Urinary bladder (tissue), 4 donors: Measurements from ENCODE around the gene NCF4. TPM values are rescaled to one million over a fixed set of nuclear protein-coding genes. Genes with fewer than 3 reads are reported as not detected.

ENCODE experiments used
- DNase-seq: peaks from one replicate; pipeline ENCODE4 v3.0.0-alpha.2; 2015; ENCODE audit errors: extremely low spot score
- H3K27ac ChIP-seq: one replicate; pipeline ENCODE4 v1.5.1; 2013; ENCODE audit warnings: low read depth, mild to moderate bottlenecking, moderate library complexity
- H3K36me3 ChIP-seq: one replicate; pipeline ENCODE4 v1.6.1; 2013; ENCODE audit warnings: mild to moderate bottlenecking, moderate library complexity; ENCODE audit not compliant: insufficient read depth
- H3K4me1 ChIP-seq: one replicate; pipeline ENCODE4 v1.6.1; 2013; ENCODE audit warnings: mild to moderate bottlenecking, moderate library complexity; ENCODE audit not compliant: insufficient read depth
- H3K4me3 ChIP-seq: one replicate; pipeline ENCODE4 v1.5.1; 2013; ENCODE audit warnings: low read depth, low read length
- WGBS: extraction: QIAGEN DNeasy Blood & Tissue Kit; methylation state at CpG from one replicate; pipeline ENCODE4 v1.1.7; 2013; 5-methylcytosine and 5-hydroxymethylcytosine counted together
- polyA plus RNA-seq: library from polyadenylated mRNA; stranded (reverse); fragments of 200-250 nt; gene quantifications from one replicate; pipeline ENCODE4 v1.2.3, GENCODE V29; 2013
- total RNA-seq: library from RNA; depleted of rRNA; stranded (reverse); fragments of >200 nt; gene quantifications from one replicate; pipeline ENCODE4 v1.2.3, GENCODE V29; 2014
- donor health status: healthy with polysubstance abuse.
- donor health status: healthy.

The NCF4 gene
- total and polyA plus RNA-seq, 2 donors, result 9.7 to 11.9 TPM

DNA sequence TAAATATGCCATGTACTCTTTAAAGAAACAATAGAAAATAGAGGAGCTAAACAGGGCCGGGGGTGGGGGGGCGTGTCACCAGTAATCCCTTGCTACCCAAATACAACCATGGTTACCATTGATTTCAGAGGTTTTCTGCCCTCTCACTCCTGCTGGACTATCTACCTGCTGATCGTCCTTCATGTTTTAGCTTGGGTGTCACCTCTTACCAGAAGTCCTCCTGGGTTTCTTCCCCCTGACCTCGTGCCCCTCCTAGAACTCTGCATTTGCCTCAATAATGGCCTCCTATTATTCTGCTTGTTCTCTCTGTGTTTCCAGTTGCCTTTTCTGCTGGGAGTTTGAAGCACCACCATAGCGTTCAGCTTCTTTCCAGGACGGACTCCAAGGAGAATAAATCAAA, 34.5 kb upstream of the NCF4 start:
- Histone ChIP-seq H3K4me1 (no peaks in the 10 kb centered on the region), H3K4me3 (no peak overlapping the region), H3K27ac (no peak overlapping the region), H3K36me3 (no peaks in the 10 kb centered on the region)
- no peak for DNase-seq
- 50% methylated on average over 6 of the region's 6 CpGs for WGBS

DNA sequence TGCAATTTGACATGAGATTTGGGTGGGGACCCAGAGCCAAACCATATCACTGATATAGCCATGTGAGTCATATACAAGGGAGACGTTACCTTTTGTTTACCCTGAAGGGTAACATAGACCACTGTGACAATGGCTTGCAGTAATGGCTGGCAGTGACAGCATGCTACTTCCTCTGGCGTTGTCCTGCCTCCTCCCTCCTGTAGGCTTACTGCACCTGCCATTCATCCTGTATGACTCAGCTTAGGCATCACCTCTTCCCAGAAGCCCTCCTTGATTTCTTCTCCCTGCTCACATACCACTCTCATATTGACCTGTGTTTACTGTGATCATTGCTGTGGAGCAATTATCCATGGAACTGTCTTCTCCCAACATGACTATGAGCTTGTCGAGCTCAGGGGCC, 32.0 kb upstream of the NCF4 start:
- H3K36me3 ChIP-seq, result no peaks in the 10 kb centered on the region
- DNase-seq, result no peak
- no peaks in the 10 kb centered on the region for H3K4me1 ChIP-seq
- no peak overlapping the region for H3K27ac ChIP-seq
- WGBS, result 62% methylated on average over 3 of the region's 3 CpGs
- no peak overlapping the region for H3K4me3 ChIP-seq

DNA sequence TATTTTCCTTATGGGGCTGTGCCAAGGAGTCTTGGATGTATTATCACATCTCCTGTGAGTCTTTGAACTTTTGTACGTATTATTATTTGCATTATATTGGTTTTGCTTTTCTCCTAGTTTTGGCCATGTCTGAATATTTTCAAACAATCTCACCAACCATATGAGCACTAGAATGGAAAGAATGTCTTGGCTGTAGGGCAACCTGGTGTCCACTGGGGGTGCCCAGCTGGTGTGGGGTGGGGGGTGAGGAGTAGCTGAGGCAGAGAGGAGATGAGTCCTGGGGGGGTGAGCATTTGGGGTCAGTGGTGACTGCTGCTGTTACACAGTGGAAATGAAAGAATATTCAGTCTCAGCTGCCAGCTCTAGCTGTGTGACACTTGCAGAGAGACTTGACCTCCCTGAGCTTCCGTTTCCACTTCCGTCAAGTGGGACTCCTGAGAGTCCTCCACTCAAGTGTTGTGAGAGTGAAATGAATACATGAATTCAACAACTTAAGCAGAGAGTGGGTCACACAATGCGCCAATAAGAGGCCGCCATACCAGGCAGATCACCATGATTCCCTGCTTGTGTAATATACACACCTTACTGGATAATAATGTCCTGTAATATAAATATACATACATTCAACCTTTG, 31.3 kb upstream of the NCF4 start:
- Histone ChIP-seq H3K36me3 (no peaks in the 10 kb centered on the region), H3K4me1 (no peaks in the 10 kb centered on the region), H3K27ac (no peak overlapping the region), H3K4me3 (no peak overlapping the region)
- 84% methylated on average over 5 of the region's 5 CpGs for WGBS
- DNase-seq, result no peak

DNA sequence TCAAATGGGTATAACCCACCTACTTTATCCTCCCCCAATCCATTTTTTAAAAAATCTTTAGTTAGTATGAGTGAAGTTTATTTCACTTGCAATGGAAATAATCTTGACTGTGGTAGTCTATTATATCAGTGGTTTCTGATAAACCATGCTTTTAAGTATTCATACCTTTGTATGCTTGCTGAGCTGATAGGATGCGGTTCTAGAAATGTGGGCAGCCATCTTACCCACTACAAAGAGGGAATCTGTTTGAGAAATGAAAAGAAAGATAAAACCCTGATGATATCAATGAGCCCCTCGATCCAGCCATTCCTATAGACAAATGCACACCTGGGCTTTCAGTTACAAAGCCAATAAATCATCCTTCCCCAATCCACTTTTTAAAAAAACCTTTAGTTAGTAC, 30.2 kb upstream of the NCF4 start:
- no peaks in the 10 kb centered on the region for H3K36me3 ChIP-seq
- no peak for DNase-seq
- 81% methylated on average over 2 of the region's 2 CpGs for WGBS
- H3K27ac ChIP-seq, result no peak overlapping the region
- H3K4me1 ChIP-seq, result no peaks in the 10 kb centered on the region
- H3K4me3 ChIP-seq, result no peak overlapping the region

DNA sequence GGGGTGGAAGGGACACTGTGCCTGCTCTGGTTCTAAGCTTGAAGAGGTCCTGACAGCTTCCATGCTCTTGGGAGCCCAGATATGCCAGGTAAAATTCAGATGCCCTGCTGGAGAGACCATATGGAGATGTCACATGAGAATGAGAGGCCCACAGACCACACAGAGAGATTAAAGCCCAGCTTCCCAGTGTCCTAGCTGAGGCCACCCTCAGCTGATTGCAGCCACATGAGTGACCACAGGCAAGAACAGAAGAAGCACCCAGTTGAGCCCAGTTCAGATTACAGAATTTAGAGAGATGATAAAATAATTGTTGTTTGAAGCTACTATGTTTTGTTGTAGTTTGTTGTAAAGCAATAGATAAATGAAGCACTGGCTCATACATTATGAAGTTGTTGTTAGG, 29.6 kb upstream of the NCF4 start:
- no peak for DNase-seq
- Histone ChIP-seq H3K4me1 (no peaks in the 10 kb centered on the region), H3K36me3 (no peaks in the 10 kb centered on the region), H3K4me3 (no peak overlapping the region), H3K27ac (no peak overlapping the region)

DNA sequence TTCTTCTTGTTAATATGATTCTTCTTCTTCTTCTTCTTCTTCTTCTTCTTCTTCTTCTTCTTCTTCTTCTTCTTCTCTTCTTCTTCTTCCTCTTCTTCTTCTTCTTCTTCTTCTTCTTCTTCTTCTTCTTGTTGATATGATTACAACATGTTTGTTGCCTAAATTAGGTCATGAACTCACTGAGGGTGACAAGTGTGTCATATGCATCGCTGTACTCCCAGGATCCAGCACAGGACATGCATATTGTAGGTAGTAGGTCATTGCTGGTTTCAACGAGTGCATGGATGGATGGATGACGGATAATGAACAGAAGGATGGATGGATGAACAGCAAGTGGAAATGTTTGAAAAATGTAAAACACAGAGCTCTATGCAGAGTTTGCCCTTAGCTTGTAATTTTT, 29.1 kb upstream of the NCF4 start:
- no peaks in the 10 kb centered on the region for H3K36me3 ChIP-seq
- WGBS, result 89% methylated on average over 3 of the region's 3 CpGs
- no peak for DNase-seq
- no peak overlapping the region for H3K27ac ChIP-seq
- no peaks in the 10 kb centered on the region for H3K4me1 ChIP-seq
- no peak overlapping the region for H3K4me3 ChIP-seq

DNA sequence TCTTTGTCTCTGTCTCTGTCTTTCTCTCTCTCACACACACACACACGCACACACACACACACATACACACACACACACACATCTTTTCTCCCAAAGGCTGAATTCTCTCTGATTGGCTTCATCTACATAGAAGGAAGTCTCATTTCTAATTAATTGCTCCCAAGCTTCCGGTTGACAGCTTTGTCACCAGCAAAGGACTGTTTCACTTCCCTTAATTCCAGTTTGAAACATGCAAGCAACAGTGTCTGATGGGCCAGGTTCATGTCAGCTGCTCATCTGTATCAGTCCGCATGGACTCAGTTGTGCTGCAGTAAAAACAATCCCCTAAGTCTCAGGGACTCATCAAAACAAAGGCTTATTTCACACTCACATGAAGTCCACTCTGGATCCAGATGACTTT, 27.7 kb upstream of the NCF4 start:
- Histone ChIP-seq H3K4me1 (no peaks in the 10 kb centered on the region), H3K27ac (no peak overlapping the region), H3K4me3 (no peak overlapping the region), H3K36me3 (no peaks in the 10 kb centered on the region)
- WGBS, result 83% methylated on average over 3 of the region's 3 CpGs
- DNase-seq, result no peak

DNA sequence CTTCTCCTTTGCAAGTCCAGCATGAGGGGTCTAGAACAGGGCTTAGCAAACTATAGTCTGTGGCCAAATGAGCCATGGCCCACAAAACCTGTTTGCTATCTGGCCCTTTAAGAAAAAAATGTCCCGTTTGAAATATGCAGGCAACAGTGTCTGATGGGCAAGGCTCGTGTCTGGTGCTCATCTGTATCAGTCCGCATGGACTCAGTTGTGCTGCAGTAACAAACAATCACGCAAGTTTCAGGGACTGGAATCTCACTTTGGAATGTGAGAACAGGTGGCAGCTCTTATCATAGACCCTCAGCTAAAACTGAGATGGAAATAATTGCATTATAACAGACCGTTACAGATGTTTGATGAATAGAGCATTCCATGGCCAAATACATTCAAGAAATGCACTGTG, 24.9 kb upstream of the NCF4 start:
- no peak overlapping the region for H3K4me3 ChIP-seq
- DNase-seq, result no peak
- no peaks in the 10 kb centered on the region for H3K4me1 ChIP-seq
- no peak overlapping the region for H3K27ac ChIP-seq
- 72% methylated on average over 5 of the region's 5 CpGs for WGBS
- no peaks in the 10 kb centered on the region for H3K36me3 ChIP-seq

DNA sequence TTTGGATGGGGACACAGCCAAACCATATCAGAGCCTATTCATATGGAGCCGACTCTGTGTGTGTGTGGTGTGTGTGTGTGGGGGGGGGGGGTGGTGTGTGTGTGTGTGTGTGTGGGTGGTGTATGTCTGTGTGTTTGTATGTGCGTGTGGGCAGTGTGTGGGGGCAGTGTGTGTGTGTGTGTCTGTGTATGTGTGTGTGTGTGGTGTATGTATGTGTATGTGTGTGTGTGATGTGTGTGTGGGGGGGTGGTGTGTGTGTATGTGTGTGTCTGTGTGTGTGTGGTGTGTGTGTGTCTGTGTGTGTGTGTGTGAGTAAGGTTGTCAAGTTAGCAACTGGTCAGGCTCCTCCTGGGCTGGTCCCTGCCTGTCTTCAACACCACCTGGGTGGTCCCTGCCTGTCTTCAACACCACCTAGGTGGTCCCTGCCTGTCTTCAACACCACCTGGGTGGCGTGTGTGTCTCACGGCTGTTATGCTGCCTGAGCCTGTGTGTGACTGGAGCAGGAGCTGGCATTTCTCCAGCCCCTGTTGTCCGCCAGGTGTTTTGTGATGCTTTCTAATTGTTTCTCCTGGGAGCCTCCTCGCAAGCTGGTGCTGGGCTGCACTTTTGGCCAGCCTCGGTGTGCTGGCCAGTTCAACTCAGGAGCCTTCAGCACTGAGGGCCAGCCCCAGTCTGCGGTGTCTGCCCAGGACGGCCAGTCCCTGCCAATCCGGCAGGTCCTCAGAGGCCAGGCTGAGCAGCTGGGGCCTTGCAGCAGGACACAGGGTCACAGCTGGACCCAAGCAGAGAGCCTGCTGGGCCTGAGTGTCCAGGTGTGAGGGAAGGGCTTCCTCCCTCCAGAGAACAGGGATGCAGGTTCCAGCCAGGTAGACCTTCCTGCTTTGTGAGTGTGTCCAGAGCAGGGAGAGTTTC, 22.4 kb upstream of the NCF4 start:
- no peaks in the 10 kb centered on the region for H3K36me3 ChIP-seq
- 65% methylated on average over 10 of the region's 10 CpGs for WGBS
- H3K4me3 ChIP-seq, result no peak overlapping the region
- no peak overlapping the region for H3K27ac ChIP-seq
- no peaks in the 10 kb centered on the region for H3K4me1 ChIP-seq
- DNase-seq, result no peak

DNA sequence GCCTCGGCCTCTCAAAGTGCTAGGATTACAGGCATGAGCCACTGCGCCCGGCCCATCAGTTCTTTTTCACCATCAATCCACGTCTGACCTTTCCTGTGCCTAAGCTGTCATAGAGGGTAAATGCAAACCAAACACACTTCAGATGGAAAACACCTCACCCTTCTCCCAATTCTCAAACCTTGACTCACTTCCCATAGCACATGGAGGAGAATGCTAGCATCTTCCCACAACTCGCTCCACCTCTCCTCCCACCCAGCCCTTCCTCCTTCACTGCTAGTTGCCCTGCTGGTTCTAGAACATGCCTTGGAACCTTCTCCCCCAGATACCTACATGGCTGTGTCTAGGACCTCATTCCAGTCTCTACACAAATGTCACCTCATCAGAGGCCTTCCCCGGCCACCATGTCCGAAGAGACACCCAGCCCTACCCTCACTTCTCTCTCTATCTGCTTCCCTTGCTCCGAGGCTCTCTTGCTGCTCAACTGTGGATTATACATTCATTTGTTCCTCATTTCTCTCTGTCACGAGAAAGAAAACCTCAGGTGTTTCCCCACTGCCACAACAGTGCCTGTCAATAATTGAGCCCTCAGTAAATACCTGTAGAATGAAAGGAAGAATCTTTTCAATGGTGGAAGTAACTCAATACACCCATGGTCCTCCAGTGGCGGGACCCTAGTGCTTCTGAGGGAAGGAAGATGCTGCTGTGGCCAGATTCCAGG, 21.3 kb upstream of the NCF4 start:
- Histone ChIP-seq H3K36me3 (no peaks in the 10 kb centered on the region), H3K27ac (no peak overlapping the region), H3K4me3 (no peak overlapping the region), H3K4me1 (no peaks in the 10 kb centered on the region)
- 82% methylated on average over 10 of the region's 10 CpGs for WGBS
- DNase-seq, result no peak

DNA sequence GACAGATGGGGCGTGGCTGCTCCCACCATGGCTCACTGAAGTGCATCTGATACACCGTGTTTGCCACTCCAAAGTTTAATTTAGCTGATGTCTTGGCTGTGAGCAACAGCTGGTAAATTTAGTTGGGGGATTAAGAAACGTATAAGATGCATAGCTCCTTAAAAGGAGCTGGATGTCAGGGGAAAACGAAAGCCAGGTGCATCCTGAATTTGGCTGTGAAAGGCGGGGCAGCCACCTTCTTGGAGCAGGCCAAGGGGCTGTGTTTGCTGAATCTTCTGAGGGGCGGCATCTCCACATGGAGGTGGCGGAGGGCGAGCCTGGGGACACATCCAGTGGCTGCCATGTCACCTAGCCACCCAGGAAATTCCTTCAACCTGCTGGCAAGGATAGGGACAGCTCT, 20.7 kb upstream of the NCF4 start:
- Histone ChIP-seq H3K4me3 (no peak overlapping the region), H3K4me1 (no peaks in the 10 kb centered on the region), H3K27ac (no peak overlapping the region), H3K36me3 (no peaks in the 10 kb centered on the region)
- DNase-seq, result no peak
- WGBS, result 59% methylated on average over 8 of the region's 8 CpGs

DNA sequence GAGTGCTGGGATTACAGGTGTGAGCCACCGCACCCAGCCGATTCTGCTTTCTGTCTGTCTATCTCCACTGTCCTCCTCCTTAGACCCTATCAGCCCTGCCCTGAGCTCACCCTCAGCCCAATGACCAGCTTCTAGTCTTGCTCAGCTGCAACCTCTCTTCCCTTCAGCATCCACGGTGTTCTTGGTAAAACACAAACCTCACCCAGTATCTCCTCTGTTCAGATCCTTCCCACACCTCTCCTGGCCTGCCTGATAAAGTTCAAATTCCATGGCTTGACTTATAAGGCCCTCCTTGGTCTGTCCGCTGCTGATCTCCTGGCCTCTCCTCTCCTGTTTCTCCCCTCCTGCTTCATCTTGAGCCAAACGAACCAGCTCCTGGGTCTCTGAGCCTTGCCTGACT, 14.5 kb upstream of the NCF4 start:
- DNase-seq, result no peak
- no peak overlapping the region for H3K4me3 ChIP-seq
- no peaks in the 10 kb centered on the region for H3K36me3 ChIP-seq
- WGBS, result 74% methylated on average over 5 of the region's 5 CpGs
- no peak overlapping the region for H3K27ac ChIP-seq
- H3K4me1 ChIP-seq, result no peaks in the 10 kb centered on the region

DNA sequence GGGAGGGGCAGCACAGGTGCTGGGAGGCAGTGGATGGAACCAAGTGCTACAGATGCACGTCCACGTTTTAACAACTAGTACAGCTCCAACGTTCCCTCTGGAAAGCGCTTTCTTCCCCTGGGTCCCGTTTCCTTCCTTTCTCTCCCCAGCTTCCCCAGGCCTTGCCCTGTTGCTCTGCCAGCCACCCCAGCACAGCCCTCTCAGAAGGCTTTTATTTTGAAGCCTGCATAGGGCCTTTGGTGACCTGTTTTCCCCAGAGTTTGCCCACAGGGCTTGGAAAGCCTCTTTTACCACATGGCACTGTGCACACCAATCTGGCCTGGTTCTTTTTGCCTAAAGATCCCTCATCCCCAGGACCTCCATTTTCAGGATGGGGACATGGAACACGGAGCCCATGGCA, 13.9 kb upstream of the NCF4 start:
- DNase-seq, result no peak
- 49% methylated on average over 6 of the region's 6 CpGs for WGBS
- Histone ChIP-seq H3K27ac (no peak overlapping the region), H3K4me3 (no peak overlapping the region), H3K4me1 (no peaks in the 10 kb centered on the region), H3K36me3 (no peaks in the 10 kb centered on the region)

DNA sequence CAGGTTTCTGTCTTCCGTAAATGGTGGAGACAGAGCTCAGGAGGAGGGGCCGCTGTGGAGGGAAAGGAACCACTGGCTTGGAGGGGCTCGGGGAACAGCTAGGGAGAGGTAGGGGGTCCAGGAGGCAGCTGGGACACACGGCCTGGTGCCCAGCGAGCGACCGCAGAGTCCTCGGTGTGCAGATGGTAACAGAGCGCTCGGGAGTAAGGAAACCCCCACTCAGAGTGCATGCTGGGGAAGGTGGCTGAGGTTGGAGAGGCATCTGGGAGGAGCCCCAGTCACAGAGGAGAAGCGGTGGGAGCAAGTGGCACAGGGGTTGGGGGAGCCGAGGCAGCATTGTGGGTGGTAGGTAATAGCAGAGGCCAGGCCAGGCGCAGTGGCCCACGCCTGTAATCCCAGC, 10.8 kb upstream of the NCF4 start:
- Histone ChIP-seq H3K4me1 (no peaks in the 10 kb centered on the region), H3K36me3 (no peaks in the 10 kb centered on the region), H3K27ac (no peak overlapping the region), H3K4me3 (no peak overlapping the region)
- 82% methylated on average over 14 of the region's 14 CpGs for WGBS
- no peak for DNase-seq
